Fibroblast of skin of back (primary cell): ENCODE measurements around the gene SPATA6L.

ENCODE experiments used
- DNase-seq: peaks from one replicate; pipeline ENCODE4 v3.0.0-alpha.2; 2013

The SPATA6L gene

DNA sequence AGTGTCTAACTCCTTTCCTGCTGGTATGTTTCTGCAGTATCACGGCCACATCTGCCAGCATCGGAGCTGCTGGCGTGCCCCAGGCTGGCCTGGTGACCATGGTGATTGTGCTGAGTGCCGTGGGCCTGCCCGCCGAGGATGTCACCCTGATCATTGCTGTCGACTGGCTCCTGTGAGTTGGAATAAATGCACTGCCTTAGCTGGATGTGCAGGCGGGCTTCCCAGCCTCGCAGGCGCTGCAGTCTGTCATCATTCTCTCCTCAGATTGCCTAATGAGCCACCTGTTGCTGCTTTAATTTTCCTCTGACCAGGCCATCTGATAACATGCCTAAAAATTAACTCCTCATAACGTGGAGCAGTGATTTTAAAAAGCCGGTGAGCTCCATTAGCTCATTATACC, 83.3 kb downstream of the SPATA6L start:
- DNase-seq: no peak

DNA sequence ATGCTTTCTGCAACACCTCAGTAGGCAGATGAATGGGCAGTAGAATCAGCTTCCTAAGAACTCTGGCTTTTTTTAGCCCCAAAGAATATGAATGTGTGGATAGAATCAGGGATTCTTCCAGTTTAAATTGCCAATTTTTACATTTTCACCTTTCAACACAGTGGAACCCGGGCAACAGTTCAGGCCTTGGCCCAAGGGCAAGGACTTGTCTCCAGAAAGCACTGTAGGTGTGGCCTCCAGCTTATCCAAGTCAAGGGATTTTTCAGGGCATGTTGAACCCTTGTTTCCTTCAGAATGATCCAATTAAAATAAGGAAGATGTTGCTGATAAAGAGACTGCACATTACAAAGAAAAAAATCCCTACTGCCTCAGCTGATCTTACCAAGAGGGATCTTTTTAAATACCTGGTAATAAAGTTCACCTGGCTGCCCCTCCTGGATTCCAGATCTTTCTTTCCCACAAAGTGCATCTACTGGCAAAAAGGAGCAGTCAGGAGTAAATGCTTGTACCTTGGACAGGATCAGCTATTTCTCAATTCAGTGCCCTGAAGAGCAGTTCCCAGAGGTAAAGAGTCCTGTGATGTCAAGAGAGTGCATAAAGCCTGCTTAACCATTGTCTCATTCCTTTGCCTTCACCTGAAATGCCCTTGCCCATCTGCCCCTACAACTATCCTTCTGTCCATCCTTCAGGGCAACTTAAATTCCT, 84.3 kb downstream of the SPATA6L start:
- no peak for DNase-seq

DNA sequence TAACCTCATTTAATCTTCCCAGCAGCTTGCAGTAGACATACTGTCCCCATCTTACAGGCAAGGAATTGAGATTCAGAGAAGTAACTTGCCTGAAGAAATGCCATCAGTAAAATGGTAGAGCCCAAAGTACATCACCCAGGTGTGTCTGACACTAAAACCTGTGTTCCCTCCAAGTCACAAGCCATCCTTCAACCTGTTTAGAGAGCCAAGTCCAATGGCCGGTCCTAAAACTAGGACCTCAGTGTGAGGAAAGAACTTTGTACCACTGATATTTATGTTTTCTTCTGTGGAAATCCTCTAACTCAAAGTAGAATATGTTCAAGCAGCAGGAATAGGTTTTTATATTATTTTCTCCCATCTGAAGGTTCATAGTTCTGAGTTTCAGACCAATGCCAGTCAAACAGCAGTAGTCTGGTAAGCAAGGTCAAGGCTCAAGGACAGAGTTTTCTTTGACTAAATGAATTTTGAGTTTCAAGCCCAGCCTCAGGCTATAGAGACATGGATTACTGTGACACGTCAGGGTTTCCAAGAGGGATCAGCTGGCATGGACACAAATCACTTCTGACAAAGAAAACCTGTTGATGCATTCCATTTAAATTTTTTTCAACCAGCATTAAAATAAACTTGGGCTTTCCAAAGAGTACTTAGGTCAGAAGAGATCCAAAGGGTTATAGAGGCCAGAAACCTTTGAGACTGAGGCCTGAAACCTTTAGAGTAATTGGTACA, 85.1 kb downstream of the SPATA6L start:
- no peak for DNase-seq

DNA sequence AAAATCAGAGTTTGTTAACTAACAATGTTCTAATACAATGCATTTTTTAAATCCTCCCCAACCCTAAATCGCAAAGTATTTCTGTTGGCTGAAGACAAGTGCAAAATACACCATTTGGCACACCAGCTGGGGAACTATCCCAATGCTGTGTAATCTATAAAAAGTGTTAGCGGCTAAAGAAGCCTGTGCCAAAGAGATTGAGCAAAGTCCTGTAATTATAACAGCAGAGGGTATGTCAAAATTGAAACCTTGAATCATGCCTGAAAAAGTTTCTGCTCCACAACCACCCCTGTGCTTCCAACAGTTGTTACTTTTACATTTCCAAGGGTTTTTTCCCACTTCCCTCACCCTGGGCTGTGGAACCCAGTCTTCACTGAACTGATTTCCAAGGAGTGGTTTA, 87.3 kb downstream of the SPATA6L start:
- no peak for DNase-seq

- no peak for DNase-seq
Measured at GRCh38 chr9:4576448-4576847, 89.8 kb downstream of the SPATA6L start.

GRCh38 chr9:4575997-4576396, 90.3 kb downstream of the SPATA6L start:
- no peak for DNase-seq

- no peak for DNase-seq
Measured at GRCh38 chr9:4574657-4575243, 91.5 kb downstream of the SPATA6L start.

DNA sequence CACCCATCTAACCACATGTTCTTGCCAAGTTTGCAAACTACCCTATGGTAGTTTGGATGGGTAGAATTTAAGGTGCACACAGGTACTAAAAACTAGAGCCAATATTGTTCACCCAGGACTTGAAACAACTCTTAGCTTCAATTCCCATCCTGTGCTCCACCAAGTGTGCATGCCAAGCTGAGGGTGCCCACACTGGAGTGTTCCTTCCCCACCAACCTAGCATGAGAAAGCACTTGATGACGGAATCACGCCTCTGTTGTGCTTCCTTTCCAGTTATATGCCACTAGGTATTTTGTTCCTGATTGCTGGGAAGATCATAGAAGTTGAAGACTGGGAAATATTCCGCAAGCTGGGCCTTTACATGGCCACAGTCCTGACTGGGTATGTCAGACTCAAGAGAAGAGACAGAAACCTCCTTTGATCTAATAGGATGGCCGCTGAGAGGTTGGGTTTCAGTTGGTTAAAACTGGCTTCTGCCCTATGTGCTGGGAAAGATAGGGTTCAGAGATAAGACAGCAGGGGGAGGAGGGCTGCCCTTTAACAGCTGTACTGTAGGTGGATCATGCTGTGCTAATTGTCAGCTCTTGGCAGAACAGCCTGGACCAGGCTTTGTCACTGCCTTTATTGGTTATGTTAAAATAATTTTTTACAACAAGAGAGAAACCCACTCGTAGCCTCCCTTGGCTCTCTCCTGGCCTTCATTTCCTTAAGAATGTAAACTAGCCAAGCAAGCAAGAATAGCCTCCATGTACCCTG, 92.5 kb downstream of the SPATA6L start:
- DNase-seq: no peak

- DNase-seq: no peak
Measured at GRCh38 chr9:4573176-4573575, 93.1 kb downstream of the SPATA6L start.

DNA sequence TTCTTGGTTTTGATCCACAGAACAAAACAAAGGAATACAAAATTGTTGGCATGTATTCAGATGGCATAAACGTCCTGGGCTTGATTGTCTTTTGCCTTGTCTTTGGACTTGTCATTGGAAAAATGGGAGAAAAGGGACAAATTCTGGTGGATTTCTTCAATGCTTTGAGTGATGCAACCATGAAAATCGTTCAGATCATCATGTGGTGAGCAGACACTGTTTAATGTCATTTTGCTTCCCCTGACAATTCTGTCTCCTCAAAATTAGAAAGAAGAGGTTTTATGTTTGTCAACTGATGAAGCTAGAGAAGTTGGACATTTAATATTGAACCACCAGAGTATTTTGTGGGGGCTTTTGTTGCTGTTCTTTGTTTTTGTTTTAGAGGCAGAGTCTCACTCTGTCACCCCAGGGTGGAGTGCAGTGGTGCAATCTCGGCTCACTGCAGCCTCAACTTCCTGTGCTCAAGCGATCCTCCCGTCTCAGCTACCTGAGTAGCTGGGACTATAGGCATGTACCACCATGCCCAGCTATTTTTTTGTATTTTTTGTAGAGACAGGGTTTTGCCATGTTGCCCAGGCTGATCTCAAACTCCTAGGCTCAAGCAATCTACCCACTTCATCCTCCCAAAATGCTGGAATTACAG, 94.0 kb downstream of the SPATA6L start:
- DNase-seq: no peak

DNA sequence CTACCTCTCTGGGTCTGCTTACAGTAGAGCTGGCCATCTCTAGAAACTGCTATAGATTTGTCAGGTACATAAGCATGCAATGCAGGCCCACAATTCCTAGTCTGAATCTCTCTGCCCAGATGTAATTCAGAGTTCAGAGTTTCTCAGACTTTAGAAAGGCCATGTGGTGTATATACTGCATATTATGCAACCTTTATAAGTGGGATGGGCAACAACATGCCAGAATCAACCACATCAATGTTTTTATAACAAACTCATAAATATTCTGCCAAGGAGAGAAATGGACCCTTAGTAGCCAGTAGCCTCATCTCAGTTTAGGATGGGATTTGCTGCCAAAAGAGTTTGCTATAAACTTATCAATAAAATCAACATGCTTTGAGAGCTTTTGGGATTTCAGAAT, 97.2 kb downstream of the SPATA6L start:
- no peak for DNase-seq

DNA sequence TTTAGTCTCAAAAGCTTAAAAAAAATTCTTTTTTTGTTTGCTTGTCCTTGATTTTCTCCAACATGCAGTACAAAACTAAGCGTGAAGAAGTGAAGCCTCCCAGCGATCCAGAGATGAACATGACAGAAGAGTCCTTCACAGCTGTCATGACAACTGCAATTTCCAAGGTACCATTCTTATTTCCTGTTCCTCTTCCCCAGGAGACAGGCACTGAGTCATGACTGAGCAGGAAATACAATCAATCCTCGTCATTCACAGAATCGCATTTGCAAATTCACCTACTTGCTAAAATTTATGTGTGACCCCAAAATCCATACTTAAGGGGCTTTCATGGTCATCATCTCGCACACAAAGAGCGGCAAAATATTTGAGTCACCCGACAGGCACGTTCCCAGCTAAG, 98.7 kb downstream of the SPATA6L start:
- DNase-seq: no peak

DNA sequence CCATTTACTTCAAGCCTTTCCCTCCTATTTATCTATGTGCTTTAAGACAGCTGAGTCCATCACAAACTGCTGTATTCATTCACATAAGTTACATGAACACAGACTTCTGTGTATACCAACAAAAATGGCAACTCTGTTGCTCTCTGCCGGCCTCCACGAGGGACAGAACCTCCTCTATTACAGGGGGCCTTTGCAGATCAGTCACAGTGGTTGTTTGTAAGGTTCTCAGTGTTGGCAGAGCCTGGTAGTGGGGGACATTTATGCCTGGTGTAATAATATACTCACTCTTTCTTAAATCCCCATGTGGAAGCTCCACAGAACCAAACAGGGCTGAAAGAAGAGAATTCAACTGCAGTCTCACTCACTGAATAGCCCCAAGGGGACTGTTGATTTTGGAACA, 99.5 kb downstream of the SPATA6L start:
- DNase-seq: no peak

GRCh38 chr9:4563105-4563504, 103.2 kb downstream of the SPATA6L start:
- DNase-seq: no peak

DNA sequence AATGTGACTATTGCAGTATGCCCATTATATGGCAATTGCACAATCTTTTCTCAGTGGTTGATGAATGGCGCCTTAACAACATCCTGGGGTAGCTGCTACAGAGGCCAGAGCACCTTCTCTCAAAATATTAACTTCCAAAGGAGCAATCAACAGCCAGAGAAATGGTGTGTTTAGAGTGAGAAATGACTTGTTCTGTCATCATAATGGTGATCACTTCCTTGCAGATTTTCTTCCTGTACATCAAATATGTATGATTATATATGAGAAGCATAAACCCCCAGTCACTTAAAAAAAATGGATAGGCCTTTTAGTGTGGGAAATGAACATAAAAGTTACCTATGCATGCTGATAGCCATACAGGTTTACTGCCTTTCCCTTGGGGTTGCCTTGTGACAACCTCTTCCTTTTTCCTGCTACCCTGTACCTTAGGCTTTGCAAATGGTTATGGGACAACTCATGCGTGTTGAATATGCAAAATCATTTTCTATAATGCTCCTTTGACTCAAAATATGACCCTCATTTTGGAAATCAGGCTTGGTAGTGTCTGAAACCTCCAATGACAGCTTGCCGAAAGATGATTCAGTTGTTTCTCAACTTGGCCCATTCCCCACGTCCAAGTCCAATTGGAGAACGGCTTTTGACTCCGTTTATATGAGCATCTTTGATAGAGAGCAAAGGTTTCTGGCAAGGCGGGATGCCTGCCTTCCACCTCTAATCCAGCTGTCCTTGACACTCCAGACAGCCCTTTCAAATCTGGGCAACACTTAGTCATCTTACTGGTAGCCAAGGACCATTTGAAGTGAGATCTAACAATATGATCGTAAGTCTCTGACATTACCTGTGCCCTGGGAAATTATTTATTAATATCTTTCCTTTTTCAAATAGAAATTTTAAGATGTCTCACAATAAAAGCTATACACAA, 106.8 kb downstream of the SPATA6L start:
- DNase-seq: no peak

DNA sequence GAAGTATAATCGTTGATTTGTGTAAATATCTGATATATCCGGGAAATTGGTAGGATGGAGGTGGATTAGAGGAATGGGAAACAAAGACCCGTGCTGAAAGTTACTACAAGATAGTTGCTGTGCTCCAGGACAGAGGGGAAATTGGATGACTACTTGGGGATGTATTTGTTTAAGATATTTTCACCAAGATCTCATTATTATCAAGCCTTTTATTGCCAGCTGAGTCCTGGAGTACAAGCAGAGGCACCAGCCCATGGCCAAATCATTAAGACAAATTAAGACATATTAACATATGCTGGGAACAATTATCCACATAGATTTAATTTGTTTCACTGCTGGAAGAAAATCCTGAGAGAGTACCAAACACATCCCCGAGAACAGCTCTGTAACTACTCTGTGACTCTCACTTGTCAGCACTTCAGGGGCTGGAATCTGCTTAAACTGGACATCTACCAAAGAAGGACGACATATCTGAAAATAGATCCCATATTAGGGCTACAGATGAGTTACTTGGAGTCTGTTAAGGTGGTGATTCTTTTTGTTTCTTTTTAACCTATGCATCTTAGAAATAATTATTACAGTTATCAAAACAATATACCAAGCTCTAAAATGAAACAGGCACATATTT, 107.8 kb downstream of the SPATA6L start:
- DNase-seq: no peak

DNA sequence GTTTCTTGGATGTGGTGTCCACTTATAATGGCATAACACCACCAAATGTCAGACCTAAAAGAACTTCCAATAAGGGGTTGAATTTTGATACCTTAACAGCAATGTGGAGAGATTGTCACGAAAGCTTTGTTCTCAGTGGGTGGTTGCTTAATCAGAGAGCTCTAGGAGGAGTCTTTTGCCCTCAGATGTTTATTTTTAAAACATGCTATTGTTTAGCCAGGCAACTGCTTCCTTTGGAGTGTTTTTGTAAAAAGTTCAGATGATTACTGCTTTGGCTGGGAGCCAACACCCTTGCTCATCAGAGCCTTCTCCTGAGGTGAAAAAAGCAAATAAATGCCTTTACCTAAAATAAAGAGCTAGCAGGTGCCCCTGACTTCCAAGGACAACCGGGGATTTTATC, 111.0 kb downstream of the SPATA6L start:
- peak; percentile 19 for DNase-seq

DNA sequence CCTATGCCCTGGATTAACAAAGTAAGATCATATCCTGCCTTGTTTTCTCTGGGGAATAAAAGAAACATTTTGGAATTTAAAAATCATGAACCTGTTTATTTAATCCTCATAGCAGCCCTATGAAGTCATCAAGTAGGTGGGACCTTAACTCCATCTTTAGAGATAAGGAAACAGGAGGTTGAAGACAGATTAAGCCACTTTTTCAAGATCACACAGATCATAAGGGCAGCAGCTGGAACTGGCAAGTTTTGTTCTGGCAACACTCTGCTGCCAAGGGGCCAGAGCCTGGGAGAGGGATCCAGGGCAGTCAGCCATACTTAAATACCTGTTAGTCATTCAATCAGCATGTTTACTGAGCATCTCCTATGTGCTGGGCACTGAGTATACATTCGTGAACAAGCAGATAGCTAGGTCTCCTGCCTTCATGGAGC, 112.3 kb downstream of the SPATA6L start:
- peak; percentile 71 for DNase-seq

DNA sequence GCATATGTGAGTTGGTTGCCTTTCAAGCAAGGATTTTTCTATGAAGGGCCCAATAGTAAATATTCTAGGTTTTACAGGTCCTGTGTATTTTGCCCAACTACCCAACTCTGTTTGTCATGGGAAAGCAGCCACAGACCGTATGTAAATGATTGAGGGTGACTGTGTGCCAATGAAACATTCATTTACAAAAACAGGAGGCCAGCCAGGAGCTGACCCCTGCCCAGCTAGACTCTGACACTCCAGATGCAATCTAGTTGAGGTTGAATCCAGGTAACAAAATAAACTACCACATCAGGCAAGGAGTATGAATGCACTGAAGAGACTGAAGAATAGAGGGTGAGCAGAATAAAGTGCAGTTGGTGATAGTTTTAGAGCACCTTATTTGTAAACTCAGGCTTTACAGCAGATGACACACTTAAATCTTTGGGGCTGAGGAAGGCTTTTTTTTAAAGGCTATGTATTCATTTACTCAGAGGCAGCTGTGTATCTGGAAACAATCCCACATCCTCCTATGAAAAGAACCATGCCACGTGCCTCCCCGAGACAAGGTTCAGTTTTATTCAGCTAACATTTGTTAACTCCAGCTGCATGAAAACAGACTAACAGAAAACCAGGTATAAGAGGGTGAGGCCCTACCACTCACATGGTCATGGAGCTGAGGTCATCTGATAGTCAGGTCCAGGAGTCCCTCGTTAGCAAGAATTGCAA, 115.3 kb downstream of the SPATA6L start:
- DNase-seq: no peak

GRCh38 chr9:4549751-4550295, 116.5 kb downstream of the SPATA6L start:
- peak; percentile 12 for DNase-seq
